HepG2 (cell line): ENCODE results near the gene ASL. TPM values are rescaled to one million over a fixed set of nuclear protein-coding genes. Genes with fewer than 3 reads are reported as not detected.
"Not testable (repeated sequence)": the region's sequence is repeated elsewhere in the genome, so short reads cannot be mapped to it uniquely, and the experiment has no call there.

ENCODE experiments used
- ATAC-seq: fragments of 200-7000 bp; cut with Tn5 transposase; 3 replicates; pipeline ENCODE4 v1.9.1; 2020; ENCODE audit warnings: mild to moderate bottlenecking, moderate library complexity
- BruUV-seq: library from RNA; stranded (reverse); fragments of 400-500 nt; replicated peaks from 2 replicates; lab custom pipeline; 2021; lab: Mats Ljungman, UMichigan
- CTCF ChIA-PET: fragments of 300-600 bp; formaldehyde crosslinking; extraction: SDS; loops from one replicate; lab custom pipeline; 2021; ENCODE audit warnings: low total read pairs, inconsistent platforms, low intra/inter-chr PET ratio; lab: Yijun Ruan, JAX
- POLR2A ChIA-PET: fragments of 350-600 bp; sonication (Branson Sonifier 250); formaldehyde crosslinking; loops from one replicate; lab custom pipeline; 2020; ENCODE audit warnings: antibody characterized with exemption, inconsistent platforms; lab: Yijun Ruan, JAX
- DNase-seq: peaks from one replicate; pipeline ENCODE4 v3.0.0-alpha.2; 2015; ENCODE audit warnings: low spot score
- FAIRE-seq: peaks from 3 replicates; lab custom pipeline; 2011; peaks lifted over from hg19 to GRCh38; lab: Jason Lieb, UNC
- H2AFZ ChIP-seq: one replicate; pipeline ENCODE4 v1.6.1; 2011; ENCODE audit warnings: low read length, inconsistent platforms
- H3K27ac ChIP-seq: fragments of 300-600 bp; 3 replicates; pipeline ENCODE4 v1.8.0; 2011; ENCODE audit warnings: mixed run types, mild to moderate bottlenecking, mixed read lengths, low read length, inconsistent platforms; ENCODE audit not compliant: insufficient read depth; ENCODE audit errors: extremely low read length
- H3K27me3 ChIP-seq, 2 experiments: fragments of 200-600 bp in 1 of 2; 2 replicates in 1 of 2; 3 replicates in 1 of 2; pipeline versions ENCODE4 v1.6.0 to v1.8.0; 2011; ENCODE audit warnings: low read length in 2 of 2, mild to moderate bottlenecking in 2 of 2, moderate library complexity in 2 of 2, inconsistent platforms in 1 of 2; ENCODE audit not compliant: insufficient read depth in 2 of 2, control insufficient read depth in 1 of 2
- H3K36me3 ChIP-seq, 2 experiments: fragments of 200-600 bp in 1 of 2; replicated peaks in 1 of 2; 2 replicates in 1 of 2; 3 replicates in 1 of 2; pipeline versions ENCODE4 v1.5.1 to v1.8.0; 2011; ENCODE audit warnings: low read length in 2 of 2, inconsistent platforms in 1 of 2; ENCODE audit not compliant: insufficient read depth in 2 of 2, control insufficient read depth in 1 of 2
- H3K4me1 ChIP-seq: 2 replicates; pipeline ENCODE4 v1.5.1; 2012; ENCODE audit warnings: low read length, inconsistent platforms; ENCODE audit not compliant: insufficient read depth
- H3K4me2 ChIP-seq: 2 replicates; pipeline ENCODE4 v1.6.0; 2011; ENCODE audit warnings: low read depth, low read length, inconsistent platforms
- H3K4me3 ChIP-seq, 3 experiments: fragments of 200-600 bp in 1 of 3; sonication (generic), shearing (Covaris generic) in 1 of 3; replicated peaks in 1 of 3; 2 replicates each; pipeline ENCODE4 v1.5.1; 2011 to 2016; ENCODE audit warnings: low read length in 3 of 3, inconsistent platforms in 2 of 3, low read depth in 2 of 3, mild to moderate bottlenecking in 2 of 3, control low read depth in 1 of 3, mixed read lengths in 1 of 3; ENCODE audit not compliant: insufficient read depth in 1 of 3
- H3K79me2 ChIP-seq: one replicate; pipeline ENCODE4 v1.6.1; 2011; ENCODE audit warnings: low read length, inconsistent platforms; ENCODE audit not compliant: insufficient read depth
- H3K9ac ChIP-seq: 2 replicates; pipeline ENCODE4 v1.6.0; 2011; ENCODE audit warnings: mild to moderate bottlenecking, low read depth, low read length, inconsistent platforms; ENCODE audit not compliant: insufficient read depth
- H3K9me3 ChIP-seq: 2 replicates; pipeline ENCODE4 v1.5.1; 2012; ENCODE audit warnings: mild to moderate bottlenecking, low read length
- H4K20me1 ChIP-seq: 2 replicates; pipeline ENCODE4 v1.6.0; 2011; ENCODE audit warnings: inconsistent platforms, mild to moderate bottlenecking, low read length, moderate library complexity; ENCODE audit not compliant: insufficient read depth
- HIVEP1 ChIP-seq: sonication (generic); formaldehyde crosslinking; IDR thresholded peaks from 2 replicates; pipeline ENCODE4 v1.4.0; 2020; ENCODE audit warnings: mild to moderate bottlenecking, missing genetic modification reagents
- PPARG ChIP-seq: conservative IDR thresholded peaks from 2 replicates; pipeline ENCODE4 v1.6.1; 2016; ENCODE audit warnings: missing biosample characterization, missing genetic modification reagents
- RBFOX2 ChIP-seq: fragments of 200-400 bp; formaldehyde crosslinking; IDR thresholded peaks from 2 replicates; pipeline ENCODE4 v1.6.1; 2017; ENCODE audit warnings: low read depth, mild to moderate bottlenecking, low read length
- ZNF263 ChIP-seq: sonication (generic); formaldehyde crosslinking; IDR thresholded peaks from 2 replicates; pipeline ENCODE4 v1.4.0; 2020; ENCODE audit warnings: missing genetic modification reagents
- WGBS: methylation state at CpG from one replicate; pipeline ENCODE4 v1.1.6; 2017; ENCODE audit warnings: low lambda C conversion rate; 5-methylcytosine and 5-hydroxymethylcytosine counted together
- in situ Hi-C: cut with HindIII; loops from 2 replicates; pipeline ENCODE4 v1.10.0; 2017; ENCODE audit warnings: low pct_unique_long_range_greater_than_20kb; ENCODE audit not compliant: extremely low pct_ligation_motif_present
- intact Hi-C: fragments of 100-400 bp; cut with micrococcal nuclease; formaldehyde crosslinking; loops from one replicate; pipeline ENCODE4 v1.10.0; 2022; ENCODE audit not compliant: unreplicated experiment
- polyA plus RNA-seq, 8 experiments: library from polyadenylated mRNA; depleted of rRNA in 3 of 8; stranded (reverse) in 7 of 8; unstranded in 1 of 8; fragments of >200 nt; fragmentation: Illumina TruSeq in 4 of 8; extraction: Trizol in 4 of 8; gene quantifications; 2 replicates each; pipeline versions ENCODE4 v1.2.1 to v1.2.3, GENCODE V29; 2011 to 2016; ENCODE audit warnings: low read depth in 4 of 8, missing spikeins in 1 of 8, mixed read lengths in 1 of 8; ENCODE audit not compliant: insufficient read depth in 1 of 8
- total RNA-seq, 5 experiments: library from RNA; depleted of rRNA; stranded (reverse); fragments of >200 nt; fragmentation: Illumina TruSeq; extraction: Trizol; gene quantifications; 2 replicates each; pipeline ENCODE4 v1.2.3, GENCODE V29; 2016; ENCODE audit warnings: low read depth in 1 of 5
- TF ChIP-seq, protein P1 (sequence below): sonication (generic); formaldehyde crosslinking; IDR thresholded peaks from 2 replicates; pipeline ENCODE4 v1.5.1; 2020; ENCODE audit warnings: mild to moderate bottlenecking, missing genetic modification reagents, moderate library complexity
- TF ChIP-seq, protein P2 (sequence below): sonication (generic); formaldehyde crosslinking; IDR thresholded peaks from 2 replicates; pipeline ENCODE4 v1.5.0; 2020; ENCODE audit warnings: mild to moderate bottlenecking, missing genetic modification reagents, borderline replicate concordance

The ASL gene
- total and polyA plus RNA-seq, 2 of the 13 experiments (the other 11 are each of a cell fraction or from before 2014, with no cell fraction given) = 71.4 to 96.5 TPM

GRCh38 chr7:66043681-66044497 is 31.7 kb upstream of the ASL start:
- no TSS peak for BruUV-seq
- Histone ChIP-seq H3K4me1 (peaks cover 26% of the 10 kb centered on the region), H3K79me2 (no peaks in the 10 kb centered on the region), H3K9ac (0 out of 2 replicates have a peak overlapping the region, but pooled peaks have one; percentile 8), H3K4me2 (peak overlapping the region; percentile 83), H3K27ac (no peak overlapping the region), H3K4me3 (peak overlapping the region; percentile 7 to 48 (median 12); a peak in 4 of 6 replicates), H2AFZ (peak overlapping the region; percentile 94), H3K9me3 (no peaks in the 10 kb centered on the region), H3K27me3 (no peaks in the 10 kb centered on the region; a peak in 1 of 5 replicates), H3K36me3 (no peaks in the 10 kb centered on the region), H4K20me1 (no peaks in the 10 kb centered on the region)
- intact Hi-C loops (no loop called here), in situ Hi-C loops (no loop called here)
- TF ChIP-seq, protein P1, sequence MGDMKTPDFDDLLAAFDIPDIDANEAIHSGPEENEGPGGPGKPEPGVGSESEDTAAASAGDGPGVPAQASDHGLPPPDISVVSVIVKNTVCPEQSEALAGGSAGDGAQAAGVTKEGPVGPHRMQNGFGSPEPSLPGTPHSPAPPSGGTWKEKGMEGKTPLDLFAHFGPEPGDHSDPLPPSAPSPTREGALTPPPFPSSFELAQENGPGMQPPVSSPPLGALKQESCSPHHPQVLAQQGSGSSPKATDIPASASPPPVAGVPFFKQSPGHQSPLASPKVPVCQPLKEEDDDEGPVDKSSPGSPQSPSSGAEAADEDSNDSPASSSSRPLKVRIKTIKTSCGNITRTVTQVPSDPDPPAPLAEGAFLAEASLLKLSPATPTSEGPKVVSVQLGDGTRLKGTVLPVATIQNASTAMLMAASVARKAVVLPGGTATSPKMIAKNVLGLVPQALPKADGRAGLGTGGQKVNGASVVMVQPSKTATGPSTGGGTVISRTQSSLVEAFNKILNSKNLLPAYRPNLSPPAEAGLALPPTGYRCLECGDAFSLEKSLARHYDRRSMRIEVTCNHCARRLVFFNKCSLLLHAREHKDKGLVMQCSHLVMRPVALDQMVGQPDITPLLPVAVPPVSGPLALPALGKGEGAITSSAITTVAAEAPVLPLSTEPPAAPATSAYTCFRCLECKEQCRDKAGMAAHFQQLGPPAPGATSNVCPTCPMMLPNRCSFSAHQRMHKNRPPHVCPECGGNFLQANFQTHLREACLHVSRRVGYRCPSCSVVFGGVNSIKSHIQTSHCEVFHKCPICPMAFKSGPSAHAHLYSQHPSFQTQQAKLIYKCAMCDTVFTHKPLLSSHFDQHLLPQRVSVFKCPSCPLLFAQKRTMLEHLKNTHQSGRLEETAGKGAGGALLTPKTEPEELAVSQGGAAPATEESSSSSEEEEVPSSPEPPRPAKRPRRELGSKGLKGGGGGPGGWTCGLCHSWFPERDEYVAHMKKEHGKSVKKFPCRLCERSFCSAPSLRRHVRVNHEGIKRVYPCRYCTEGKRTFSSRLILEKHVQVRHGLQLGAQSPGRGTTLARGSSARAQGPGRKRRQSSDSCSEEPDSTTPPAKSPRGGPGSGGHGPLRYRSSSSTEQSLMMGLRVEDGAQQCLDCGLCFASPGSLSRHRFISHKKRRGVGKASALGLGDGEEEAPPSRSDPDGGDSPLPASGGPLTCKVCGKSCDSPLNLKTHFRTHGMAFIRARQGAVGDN (CRISPR knock-in tag) = peak; percentile 55
- TF ChIP-seq ZNF263 (CRISPR knock-in tag) (no peak), HIVEP1 (CRISPR knock-in tag) (peak; percentile 62; the same call in 1 of the 2 replicates), PPARG (0 out of 2 replicates have a peak, but pooled peaks have one; percentile 17), RBFOX2 (no peak)
- TF ChIP-seq, protein P2, sequence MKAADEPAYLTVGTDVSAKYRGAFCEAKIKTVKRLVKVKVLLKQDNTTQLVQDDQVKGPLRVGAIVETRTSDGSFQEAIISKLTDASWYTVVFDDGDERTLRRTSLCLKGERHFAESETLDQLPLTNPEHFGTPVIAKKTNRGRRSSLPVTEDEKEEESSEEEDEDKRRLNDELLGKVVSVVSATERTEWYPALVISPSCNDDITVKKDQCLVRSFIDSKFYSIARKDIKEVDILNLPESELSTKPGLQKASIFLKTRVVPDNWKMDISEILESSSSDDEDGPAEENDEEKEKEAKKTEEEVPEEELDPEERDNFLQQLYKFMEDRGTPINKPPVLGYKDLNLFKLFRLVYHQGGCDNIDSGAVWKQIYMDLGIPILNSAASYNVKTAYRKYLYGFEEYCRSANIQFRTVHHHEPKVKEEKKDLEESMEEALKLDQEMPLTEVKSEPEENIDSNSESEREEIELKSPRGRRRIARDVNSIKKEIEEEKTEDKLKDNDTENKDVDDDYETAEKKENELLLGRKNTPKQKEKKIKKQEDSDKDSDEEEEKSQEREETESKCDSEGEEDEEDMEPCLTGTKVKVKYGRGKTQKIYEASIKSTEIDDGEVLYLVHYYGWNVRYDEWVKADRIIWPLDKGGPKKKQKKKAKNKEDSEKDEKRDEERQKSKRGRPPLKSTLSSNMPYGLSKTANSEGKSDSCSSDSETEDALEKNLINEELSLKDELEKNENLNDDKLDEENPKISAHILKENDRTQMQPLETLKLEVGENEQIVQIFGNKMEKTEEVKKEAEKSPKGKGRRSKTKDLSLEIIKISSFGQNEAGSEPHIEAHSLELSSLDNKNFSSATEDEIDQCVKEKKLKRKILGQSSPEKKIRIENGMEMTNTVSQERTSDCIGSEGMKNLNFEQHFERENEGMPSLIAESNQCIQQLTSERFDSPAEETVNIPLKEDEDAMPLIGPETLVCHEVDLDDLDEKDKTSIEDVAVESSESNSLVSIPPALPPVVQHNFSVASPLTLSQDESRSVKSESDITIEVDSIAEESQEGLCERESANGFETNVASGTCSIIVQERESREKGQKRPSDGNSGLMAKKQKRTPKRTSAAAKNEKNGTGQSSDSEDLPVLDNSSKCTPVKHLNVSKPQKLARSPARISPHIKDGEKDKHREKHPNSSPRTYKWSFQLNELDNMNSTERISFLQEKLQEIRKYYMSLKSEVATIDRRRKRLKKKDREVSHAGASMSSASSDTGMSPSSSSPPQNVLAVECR (CRISPR knock-in tag) = peak; percentile 20; the same call in 1 of the 2 replicates
- ChIA-PET CTCF (no interaction called here), POLR2A (interaction anchor here (1.6 kb wide), 1 partner anchor 31 kb away, joined by 6 read pairs; the partner anchor contains the start of gene ASL)
- DNase-seq = no peak
- peak; percentile 78 for ATAC-seq
- 41% methylated on average over 29 of the region's 49 CpGs for WGBS
- no peak for FAIRE-seq

GRCh38 chr7:66044498-66044854 is 31.1 kb upstream of the ASL start:
- H2AFZ ChIP-seq, H3K9me3 ChIP-seq, H3K79me2 ChIP-seq, DNase-seq, H4K20me1 ChIP-seq, POLR2A ChIA-PET, BruUV-seq, H3K36me3 ChIP-seq, H3K27ac ChIP-seq, ATAC-seq, CTCF ChIA-PET, H3K4me3 ChIP-seq, H3K27me3 ChIP-seq, intact Hi-C loops, FAIRE-seq, in situ Hi-C loops, H3K9ac ChIP-seq: not testable (repeated sequence)
- Histone ChIP-seq H3K4me2 (peak overlapping the region; percentile 83; the same call in 1 of the 2 replicates), H3K4me1 (peaks cover 21% of the 10 kb centered on the region)
- WGBS = 62% methylated on average over 17 of the region's 17 CpGs
